Esophagus muscularis mucosa (tissue), 3 donors: ENCODE data around the gene UNC5A.

Experiments used
- POLR2A ChIP-seq: fragments of 450-650 bp; IDR thresholded peaks from one replicate; pipeline ENCODE4 v1.6.1; 2017; ENCODE audit warnings: antibody characterized with exemption, moderate library complexity, mild to moderate bottlenecking, low read depth
- TF ChIP-seq, protein P1 (sequence below), 3 experiments: fragments of 200-600 bp in 2 of 3; fragments of 450-650 bp in 1 of 3; sonication (generic) in 2 of 3; IDR thresholded peaks; one replicate each; pipeline ENCODE4 v1.5.1; 2017 to 2019; ENCODE audit warnings: antibody characterized with exemption in 3 of 3, mild to moderate bottlenecking in 2 of 3, moderate library complexity in 1 of 3

DNA sequence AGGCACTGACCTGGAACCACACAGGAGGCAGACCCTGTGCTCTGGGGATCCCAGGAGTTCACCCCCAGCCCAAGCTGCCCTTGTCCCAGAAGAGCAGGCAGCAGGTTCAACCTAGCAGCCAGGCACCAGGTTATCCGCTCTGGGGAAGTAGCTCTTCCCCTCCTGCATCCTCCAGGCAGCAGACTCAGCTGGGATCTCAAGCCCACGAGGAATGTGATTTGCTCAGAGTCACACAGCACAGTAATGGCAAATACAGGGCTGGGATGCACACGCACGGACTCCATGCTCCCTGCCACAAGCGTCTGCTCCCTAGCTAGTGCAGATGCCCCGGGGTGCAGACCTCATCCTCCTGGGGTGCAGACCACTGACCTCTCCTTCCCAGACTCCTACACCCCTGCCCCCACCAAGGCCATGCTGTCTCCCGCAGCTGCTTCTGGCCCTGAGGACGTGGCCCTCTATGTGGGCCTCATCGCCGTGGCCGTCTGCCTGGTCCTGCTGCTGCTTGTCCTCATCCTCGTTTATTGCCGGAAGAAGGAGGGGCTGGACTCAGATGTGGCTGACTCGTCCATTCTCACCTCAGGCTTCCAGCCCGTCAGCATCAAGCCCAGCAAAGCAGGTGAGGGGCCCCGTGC is 63.3 kb downstream of the UNC5A start:
- TF ChIP-seq, protein P1, sequence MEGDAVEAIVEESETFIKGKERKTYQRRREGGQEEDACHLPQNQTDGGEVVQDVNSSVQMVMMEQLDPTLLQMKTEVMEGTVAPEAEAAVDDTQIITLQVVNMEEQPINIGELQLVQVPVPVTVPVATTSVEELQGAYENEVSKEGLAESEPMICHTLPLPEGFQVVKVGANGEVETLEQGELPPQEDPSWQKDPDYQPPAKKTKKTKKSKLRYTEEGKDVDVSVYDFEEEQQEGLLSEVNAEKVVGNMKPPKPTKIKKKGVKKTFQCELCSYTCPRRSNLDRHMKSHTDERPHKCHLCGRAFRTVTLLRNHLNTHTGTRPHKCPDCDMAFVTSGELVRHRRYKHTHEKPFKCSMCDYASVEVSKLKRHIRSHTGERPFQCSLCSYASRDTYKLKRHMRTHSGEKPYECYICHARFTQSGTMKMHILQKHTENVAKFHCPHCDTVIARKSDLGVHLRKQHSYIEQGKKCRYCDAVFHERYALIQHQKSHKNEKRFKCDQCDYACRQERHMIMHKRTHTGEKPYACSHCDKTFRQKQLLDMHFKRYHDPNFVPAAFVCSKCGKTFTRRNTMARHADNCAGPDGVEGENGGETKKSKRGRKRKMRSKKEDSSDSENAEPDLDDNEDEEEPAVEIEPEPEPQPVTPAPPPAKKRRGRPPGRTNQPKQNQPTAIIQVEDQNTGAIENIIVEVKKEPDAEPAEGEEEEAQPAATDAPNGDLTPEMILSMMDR (IDR thresholded peaks at IDR 0.05), result no peak
- TF ChIP-seq POLR2A, result no peak
